NCI-H1105 treated with DMSO at 0.1 percent for 48 hours (cell line): ENCODE data around the gene TRPM5.

ENCODE experiments used
- DNase-seq: peaks from one replicate; lab custom pipeline; 2025; lab: John Stamatoyannopoulos, UW

Gene TRPM5

GRCh38 chr11:2470495-2470894 is 26.2 kb upstream of the TRPM5 start:
- no peak for DNase-seq

- DNase-seq: no peak
Measured at GRCh38 chr11:2468363-2469235, 24.3 kb upstream of the TRPM5 start.

GRCh38 chr11:2467695-2468055 is 23.4 kb upstream of the TRPM5 start:
- DNase-seq: no peak

- DNase-seq: no peak
Measured at GRCh38 chr11:2466869-2467694, 22.8 kb upstream of the TRPM5 start.

GRCh38 chr11:2466069-2466801 is 21.9 kb upstream of the TRPM5 start:
- DNase-seq: no peak

GRCh38 chr11:2465202-2466068 is 21.1 kb upstream of the TRPM5 start:
- DNase-seq: no peak

GRCh38 chr11:2464451-2465165 is 20.3 kb upstream of the TRPM5 start:
- DNase-seq: no peak

- DNase-seq: no peak
Measured at GRCh38 chr11:2463766-2464277, 19.5 kb upstream of the TRPM5 start.

- DNase-seq: peak; percentile 2
Measured at GRCh38 chr11:2462986-2463765, 18.9 kb upstream of the TRPM5 start.

GRCh38 chr11:2462543-2462985 is 18.2 kb upstream of the TRPM5 start:
- DNase-seq: no peak

GRCh38 chr11:2461956-2462542 is 17.7 kb upstream of the TRPM5 start:
- DNase-seq: no peak

GRCh38 chr11:2461253-2461955 is 17.1 kb upstream of the TRPM5 start:
- DNase-seq: no peak

- no peak for DNase-seq
Measured at GRCh38 chr11:2460540-2461252, 16.4 kb upstream of the TRPM5 start.

GRCh38 chr11:2459796-2460531 is 15.7 kb upstream of the TRPM5 start:
- DNase-seq: no peak

- DNase-seq: no peak
Measured at GRCh38 chr11:2459016-2459725, 14.9 kb upstream of the TRPM5 start.

GRCh38 chr11:2458321-2458720 is 14.0 kb upstream of the TRPM5 start:
- no peak for DNase-seq

- no peak for DNase-seq
Measured at GRCh38 chr11:2453436-2453835, 9.1 kb upstream of the TRPM5 start.
